HCT116 (cell line): ENCODE data around the gene PDE9A. TPM values are rescaled to one million over a fixed set of nuclear protein-coding genes. Genes with fewer than 3 reads are reported as not detected.

Source experiments
- ATAC-seq: fragments of 200-7000 bp; cut with Tn5 transposase; 2 replicates; pipeline ENCODE4 v1.9.1; 2020; ENCODE audit warnings: mild to moderate bottlenecking, moderate library complexity
- BruUV-seq: library from RNA; stranded (reverse); fragments of 400-500 nt; replicated peaks from 2 replicates; lab custom pipeline; 2021; lab: Mats Ljungman, UMichigan
- CTCF ChIA-PET: fragments of 300-600 bp; sonication (Branson Sonifier 250); formaldehyde crosslinking; loops from one replicate; lab custom pipeline; 2021; ENCODE audit warnings: antibody characterized with exemption; lab: Charles Lee
- POLR2A ChIA-PET: fragments of 300-600, 350-600 bp; sonication (Branson Sonifier 250); formaldehyde crosslinking; loops from one replicate; lab custom pipeline; 2021; ENCODE audit warnings: antibody characterized with exemption; lab: Charles Lee
- RAD21 ChIA-PET, 2 experiments: fragments of 300-600 bp; sonication (Branson Sonifier 250); formaldehyde crosslinking; loops; one replicate each; lab custom pipeline; 2023; ENCODE audit warnings: low total read pairs in 2 of 2; ENCODE audit not compliant: uncharacterized antibody in 2 of 2, unreplicated experiment in 2 of 2, low non-redundant PET in 1 of 2; lab: Charles Lee
- DNase-seq: peaks from one replicate; pipeline ENCODE4 v3.0.0-alpha.2; 2010; ENCODE audit warnings: low read depth, low spot score
- H2AFZ ChIP-seq: fragments of 200-600 bp; shearing (Covaris generic), sonication (generic); 2 replicates; pipeline ENCODE4 v1.6.1; 2017; ENCODE audit warnings: low read depth, mixed run types, mixed read lengths, antibody characterized with exemption, low read length; ENCODE audit not compliant: poor library complexity, severe bottlenecking
- H3K27ac ChIP-seq: 2 replicates; pipeline ENCODE4 v1.5.1; 2012; ENCODE audit warnings: low read depth, low read length
- H3K27me3 ChIP-seq: fragments of 200-600 bp; sonication (generic); 2 replicates; pipeline ENCODE4 v1.6.1; 2016; ENCODE audit warnings: mixed run types, low read length, mixed read lengths; ENCODE audit not compliant: insufficient read depth
- H3K36me3 ChIP-seq, 2 experiments: fragments of 200-500 bp in 1 of 2; fragments of 200-600 bp in 1 of 2; sonication (Bioruptor generic) in 1 of 2; sonication (generic) in 1 of 2; 2 replicates each; pipeline versions ENCODE4 v1.5.1 to v1.6.1; 2014 to 2016; ENCODE audit warnings: low read length in 2 of 2, inconsistent platforms in 1 of 2, mixed read lengths in 1 of 2, mixed run types in 1 of 2; ENCODE audit not compliant: insufficient read depth in 2 of 2, control insufficient read depth in 1 of 2
- H3K4me1 ChIP-seq, 2 experiments: fragments of 200-600 bp in 1 of 2; sonication (generic) in 1 of 2; 2 replicates each; pipeline versions ENCODE4 v1.5.1 to v1.6.1; 2012 to 2017; ENCODE audit warnings: low read length in 2 of 2, inconsistent platforms in 1 of 2, mild to moderate bottlenecking in 1 of 2, mixed read lengths in 1 of 2, mixed run types in 1 of 2, moderate library complexity in 1 of 2; ENCODE audit not compliant: insufficient read depth in 2 of 2, control insufficient read depth in 1 of 2
- H3K4me2 ChIP-seq: fragments of 200-600 bp; sonication (generic); 2 replicates; pipeline ENCODE4 v1.6.1; 2017; ENCODE audit warnings: mixed run types, low read length, mixed read lengths
- H3K4me3 ChIP-seq, 2 experiments: fragments of 200-600 bp in 1 of 2; sonication (generic) in 1 of 2; replicated peaks in 1 of 2; 2 replicates each; pipeline ENCODE4 v1.5.1; 2011 to 2016; ENCODE audit warnings: low read length in 2 of 2, control low read depth in 1 of 2, low read depth in 1 of 2, mild to moderate bottlenecking in 1 of 2, mixed read lengths in 1 of 2, mixed run types in 1 of 2
- H3K79me2 ChIP-seq: fragments of 200-600 bp; sonication (generic); 2 replicates; pipeline ENCODE4 v1.6.1; 2017; ENCODE audit warnings: mild to moderate bottlenecking, mixed run types, low read length, moderate library complexity, mixed read lengths; ENCODE audit not compliant: insufficient read depth
- H3K9ac ChIP-seq: fragments of 200-600 bp; sonication (generic); 2 replicates; pipeline ENCODE4 v1.6.1; 2016; ENCODE audit warnings: low read length, mixed read lengths
- H3K9me2 ChIP-seq: fragments of 200-600 bp; sonication (generic), shearing (Covaris generic); 2 replicates; pipeline ENCODE4 v1.6.1; 2017; ENCODE audit warnings: mixed run types, mild to moderate bottlenecking, moderate library complexity; ENCODE audit not compliant: insufficient read depth
- H3K9me3 ChIP-seq, 2 experiments: fragments of 200-500 bp in 1 of 2; fragments of 200-600 bp in 1 of 2; sonication (Bioruptor generic) in 1 of 2; sonication (generic) in 1 of 2; 2 replicates each; pipeline ENCODE4 v1.6.1; 2014 to 2017; ENCODE audit warnings: low read length in 2 of 2, mixed read lengths in 2 of 2, inconsistent platforms in 1 of 2, low read depth in 1 of 2, mild to moderate bottlenecking in 1 of 2, mixed run types in 1 of 2, moderate library complexity in 1 of 2; ENCODE audit not compliant: control insufficient read depth in 1 of 2, insufficient read depth in 1 of 2
- H4K20me1 ChIP-seq: fragments of 200-600 bp; sonication (generic), shearing (Covaris generic); 2 replicates; pipeline ENCODE4 v1.6.1; 2017; ENCODE audit warnings: mixed run types, mild to moderate bottlenecking, moderate library complexity; ENCODE audit not compliant: insufficient read depth
- CEBPB ChIP-seq: IDR thresholded peaks from 2 replicates; pipeline ENCODE4 v1.6.1; 2012; ENCODE audit warnings: low read depth
- EGR1 ChIP-seq: IDR thresholded peaks from 2 replicates; pipeline ENCODE4 v1.6.1; 2012; ENCODE audit warnings: low read depth
- ELF1 ChIP-seq: IDR thresholded peaks from 2 replicates; pipeline ENCODE4 v1.6.1; 2012; ENCODE audit warnings: low read depth, borderline replicate concordance
- EZH2 ChIP-seq: fragments of 200-600 bp; sonication (generic); IDR thresholded peaks from 2 replicates; pipeline ENCODE4 v1.6.1; 2017; ENCODE audit warnings: antibody characterized with exemption, mixed run types
- EZH2phosphoT487 ChIP-seq: fragments of 200-600 bp; IDR thresholded peaks from 2 replicates; pipeline ENCODE4 v1.6.1; 2018; ENCODE audit warnings: antibody characterized with exemption, borderline replicate concordance
- JUND ChIP-seq: IDR thresholded peaks from 2 replicates; pipeline ENCODE4 v1.6.1; 2012
- POLR2A ChIP-seq: IDR thresholded peaks from 2 replicates; pipeline ENCODE4 v1.7.0; 2011; ENCODE audit warnings: borderline replicate concordance; ENCODE audit not compliant: insufficient read depth, insufficient read length; ENCODE audit errors: extremely low read depth
- POLR2AphosphoS5 ChIP-seq: IDR thresholded peaks from 2 replicates; pipeline ENCODE4 v1.6.1; 2011; ENCODE audit warnings: mild to moderate bottlenecking, low read depth, low read length, moderate library complexity
- SIN3A ChIP-seq: IDR thresholded peaks from 2 replicates; pipeline ENCODE4 v1.6.1; 2012; ENCODE audit warnings: low read depth
- SP1 ChIP-seq: IDR thresholded peaks from 2 replicates; pipeline ENCODE4 v1.6.1; 2012; ENCODE audit warnings: low read depth
- TCF7L2 ChIP-seq: IDR thresholded peaks from 2 replicates; pipeline ENCODE4 v1.7.0; 2011; ENCODE audit warnings: borderline replicate concordance, inconsistent platforms; ENCODE audit not compliant: insufficient read depth, insufficient read length; ENCODE audit errors: extremely low read depth
- YY1 ChIP-seq: IDR thresholded peaks from 2 replicates; pipeline ENCODE4 v1.6.1; 2011; ENCODE audit warnings: low read length, low read depth, moderate library complexity, mild to moderate bottlenecking; ENCODE audit not compliant: insufficient replicate concordance; ENCODE audit errors: extremely low read depth
- ZFX ChIP-seq: fragments of 450-650 bp; IDR thresholded peaks from 2 replicates; pipeline ENCODE4 v1.6.1; 2017
- ZNF274 ChIP-seq: fragments of 200-500 bp; sonication (Bioruptor generic); IDR thresholded peaks from 2 replicates; pipeline ENCODE4 v1.6.1; 2014; ENCODE audit warnings: mild to moderate bottlenecking, low read depth, low read length, inconsistent platforms
- intact Hi-C: fragments of 100-400 bp; cut with micrococcal nuclease; formaldehyde crosslinking; loops from 2 replicates; pipeline ENCODE4 v1.10.0; 2022
- total RNA-seq: library from RNA; stranded (reverse); gene quantifications from one replicate; pipeline ENCODE4 v1.2.1, GENCODE V29; 2021; ENCODE audit not compliant: unreplicated experiment
- TF ChIP-seq, protein P1 (sequence below): IDR thresholded peaks from 2 replicates; pipeline ENCODE4 v1.6.1; 2012; ENCODE audit warnings: low read depth
- TF ChIP-seq, protein P2 (sequence below): IDR thresholded peaks from 2 replicates; pipeline ENCODE4 v1.6.1; 2011; ENCODE audit warnings: mild to moderate bottlenecking, low read length, moderate library complexity; ENCODE audit not compliant: insufficient replicate concordance; ENCODE audit errors: extremely low read depth
- TF ChIP-seq, protein P3 (sequence below): IDR thresholded peaks from 2 replicates; pipeline ENCODE4 v1.6.1; 2012

PDE9A gene
- total RNA-seq, 1 experiment from 2014 or later: 31.4 TPM

DNA sequence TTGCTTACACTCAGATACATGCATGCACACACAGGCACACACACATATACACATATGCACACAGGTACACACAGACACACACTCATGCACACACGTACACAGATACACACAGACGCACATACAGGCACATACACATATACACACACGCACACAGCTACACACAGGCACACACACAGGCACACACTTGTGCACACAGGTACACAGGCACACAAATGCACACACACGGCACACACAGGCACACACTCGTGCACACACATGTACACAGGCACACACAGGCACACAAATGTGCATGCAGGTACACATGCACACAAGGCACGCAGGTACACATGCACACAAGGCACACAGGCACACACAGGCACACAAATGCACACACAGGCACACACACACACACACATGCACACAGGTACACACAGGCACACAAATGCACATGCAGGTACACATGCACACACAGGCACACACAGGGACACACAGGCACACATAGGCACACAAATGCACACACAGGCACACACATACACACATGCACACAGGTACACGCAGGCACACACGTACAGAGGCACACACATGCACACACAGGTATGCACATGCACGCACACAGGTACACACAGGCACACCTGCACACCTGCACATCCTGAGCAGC is 115.9 kb downstream of the PDE9A start:
- Histone ChIP-seq H3K4me1 (no peaks in the 10 kb centered on the region), H3K9me3 (no peaks in the 10 kb centered on the region), H3K4me3 (no peak overlapping the region), H3K4me2 (no peak overlapping the region), H3K27me3 (no peaks in the 10 kb centered on the region), H3K9me2 (no peaks in the 10 kb centered on the region), H3K27ac (no peak overlapping the region), H3K9ac (no peak overlapping the region), H4K20me1 (no peaks in the 10 kb centered on the region), H2AFZ (no peak overlapping the region), H3K36me3 (peaks cover 9 to 12% of the 10 kb centered on the region in 2 experiments), H3K79me2 (no peaks in the 10 kb centered on the region)
- TF ChIP-seq ZFX: no peak
- TF ChIP-seq, protein P1, sequence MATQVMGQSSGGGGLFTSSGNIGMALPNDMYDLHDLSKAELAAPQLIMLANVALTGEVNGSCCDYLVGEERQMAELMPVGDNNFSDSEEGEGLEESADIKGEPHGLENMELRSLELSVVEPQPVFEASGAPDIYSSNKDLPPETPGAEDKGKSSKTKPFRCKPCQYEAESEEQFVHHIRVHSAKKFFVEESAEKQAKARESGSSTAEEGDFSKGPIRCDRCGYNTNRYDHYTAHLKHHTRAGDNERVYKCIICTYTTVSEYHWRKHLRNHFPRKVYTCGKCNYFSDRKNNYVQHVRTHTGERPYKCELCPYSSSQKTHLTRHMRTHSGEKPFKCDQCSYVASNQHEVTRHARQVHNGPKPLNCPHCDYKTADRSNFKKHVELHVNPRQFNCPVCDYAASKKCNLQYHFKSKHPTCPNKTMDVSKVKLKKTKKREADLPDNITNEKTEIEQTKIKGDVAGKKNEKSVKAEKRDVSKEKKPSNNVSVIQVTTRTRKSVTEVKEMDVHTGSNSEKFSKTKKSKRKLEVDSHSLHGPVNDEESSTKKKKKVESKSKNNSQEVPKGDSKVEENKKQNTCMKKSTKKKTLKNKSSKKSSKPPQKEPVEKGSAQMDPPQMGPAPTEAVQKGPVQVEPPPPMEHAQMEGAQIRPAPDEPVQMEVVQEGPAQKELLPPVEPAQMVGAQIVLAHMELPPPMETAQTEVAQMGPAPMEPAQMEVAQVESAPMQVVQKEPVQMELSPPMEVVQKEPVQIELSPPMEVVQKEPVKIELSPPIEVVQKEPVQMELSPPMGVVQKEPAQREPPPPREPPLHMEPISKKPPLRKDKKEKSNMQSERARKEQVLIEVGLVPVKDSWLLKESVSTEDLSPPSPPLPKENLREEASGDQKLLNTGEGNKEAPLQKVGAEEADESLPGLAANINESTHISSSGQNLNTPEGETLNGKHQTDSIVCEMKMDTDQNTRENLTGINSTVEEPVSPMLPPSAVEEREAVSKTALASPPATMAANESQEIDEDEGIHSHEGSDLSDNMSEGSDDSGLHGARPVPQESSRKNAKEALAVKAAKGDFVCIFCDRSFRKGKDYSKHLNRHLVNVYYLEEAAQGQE: no peak
- TF ChIP-seq EGR1: no peak
- no peak for TF ChIP-seq POLR2AphosphoS5
- no peak for TF ChIP-seq EZH2phosphoT487
- no peak for TF ChIP-seq EZH2
- TF ChIP-seq SIN3A: no peak
- no peak for TF ChIP-seq ELF1
- no peak for TF ChIP-seq TCF7L2
- TF ChIP-seq, protein P2, sequence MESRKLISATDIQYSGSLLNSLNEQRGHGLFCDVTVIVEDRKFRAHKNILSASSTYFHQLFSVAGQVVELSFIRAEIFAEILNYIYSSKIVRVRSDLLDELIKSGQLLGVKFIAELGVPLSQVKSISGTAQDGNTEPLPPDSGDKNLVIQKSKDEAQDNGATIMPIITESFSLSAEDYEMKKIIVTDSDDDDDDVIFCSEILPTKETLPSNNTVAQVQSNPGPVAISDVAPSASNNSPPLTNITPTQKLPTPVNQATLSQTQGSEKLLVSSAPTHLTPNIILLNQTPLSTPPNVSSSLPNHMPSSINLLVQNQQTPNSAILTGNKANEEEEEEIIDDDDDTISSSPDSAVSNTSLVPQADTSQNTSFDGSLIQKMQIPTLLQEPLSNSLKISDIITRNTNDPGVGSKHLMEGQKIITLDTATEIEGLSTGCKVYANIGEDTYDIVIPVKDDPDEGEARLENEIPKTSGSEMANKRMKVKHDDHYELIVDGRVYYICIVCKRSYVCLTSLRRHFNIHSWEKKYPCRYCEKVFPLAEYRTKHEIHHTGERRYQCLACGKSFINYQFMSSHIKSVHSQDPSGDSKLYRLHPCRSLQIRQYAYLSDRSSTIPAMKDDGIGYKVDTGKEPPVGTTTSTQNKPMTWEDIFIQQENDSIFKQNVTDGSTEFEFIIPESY: no peak
- TF ChIP-seq POLR2A: no peak
- no peak for TF ChIP-seq ZNF274
- TF ChIP-seq CEBPB: no peak
- TF ChIP-seq, protein P3, sequence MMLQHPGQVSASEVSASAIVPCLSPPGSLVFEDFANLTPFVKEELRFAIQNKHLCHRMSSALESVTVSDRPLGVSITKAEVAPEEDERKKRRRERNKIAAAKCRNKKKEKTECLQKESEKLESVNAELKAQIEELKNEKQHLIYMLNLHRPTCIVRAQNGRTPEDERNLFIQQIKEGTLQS: no peak
- no peak for TF ChIP-seq SP1
- TF ChIP-seq YY1: no peak
- TF ChIP-seq JUND: no peak
- RAD21 ChIA-PET: no interaction called here
- ATAC-seq: no peak
- POLR2A ChIA-PET: no interaction called here
- intact Hi-C loops: no loop called here
- DNase-seq: no peak
- CTCF ChIA-PET: no interaction called here
- no TSS peak for BruUV-seq
